Endothelial cell (in vitro differentiated cells): Measurements from ENCODE around the gene EPSTI1. TPM values are rescaled to one million over a fixed set of nuclear protein-coding genes. Genes with fewer than 3 reads are reported as not detected.

Experiments used
- DNase-seq: peaks from one replicate; pipeline ENCODE4 v3.0.0; 2021; ENCODE audit warnings: low spot score
- H3K27ac Mint-ChIP-seq: one replicate; pipeline ENCODE4 v1.8.0; 2021; ENCODE audit warnings: mixed read lengths, inconsistent platforms; ENCODE audit not compliant: unreplicated experiment
- H3K27me3 Mint-ChIP-seq: one replicate; pipeline ENCODE4 v1.8.0; 2021; ENCODE audit warnings: mild to moderate bottlenecking, moderate library complexity, mixed read lengths, inconsistent platforms; ENCODE audit not compliant: unreplicated experiment
- H3K36me3 Mint-ChIP-seq: one replicate; pipeline ENCODE4 v1.8.0; 2021; ENCODE audit warnings: mild to moderate bottlenecking, low read depth, mixed read lengths, inconsistent platforms; ENCODE audit not compliant: unreplicated experiment
- H3K4me1 Mint-ChIP-seq: one replicate; pipeline ENCODE4 v1.8.0; 2021; ENCODE audit warnings: mild to moderate bottlenecking, mixed read lengths, inconsistent platforms; ENCODE audit not compliant: unreplicated experiment
- H3K4me3 Mint-ChIP-seq: one replicate; pipeline ENCODE4 v1.8.0; 2021; ENCODE audit warnings: mild to moderate bottlenecking, mixed read lengths, inconsistent platforms; ENCODE audit not compliant: unreplicated experiment
- H3K9me3 Mint-ChIP-seq: one replicate; pipeline ENCODE4 v1.8.0; 2021; ENCODE audit warnings: mixed read lengths, inconsistent platforms; ENCODE audit not compliant: unreplicated experiment
- CTCF ChIP-seq: fragments of 200-600 bp; sonication (generic); IDR thresholded peaks from one replicate; pipeline ENCODE4 v1.5.0; 2021; ENCODE audit warnings: antibody characterized with exemption; ENCODE audit not compliant: unreplicated experiment
- total RNA-seq: library from RNA; stranded (reverse); fragmentation: NEBNext Ultra II Directional; extraction: Animal tissue kit (Norgen Biotek cat#: 25700); gene quantifications from one replicate; pipeline ENCODE4 v1.2.1, GENCODE V29; 2021; ENCODE audit not compliant: unreplicated experiment

The EPSTI1 gene
- total RNA-seq, 1 donor from 2014 or later = 0.77 TPM

- no peak overlapping the region for H3K27ac Mint-ChIP-seq
- no peaks in the 10 kb centered on the region for H3K9me3 Mint-ChIP-seq
- no peak for TF ChIP-seq CTCF
- peaks cover 7% of the 10 kb centered on the region for H3K36me3 Mint-ChIP-seq
- DNase-seq = no peak
- no peak overlapping the region for H3K4me3 Mint-ChIP-seq
- H3K4me1 Mint-ChIP-seq = no peaks in the 10 kb centered on the region
- H3K27me3 Mint-ChIP-seq = no peaks in the 10 kb centered on the region
Observed at GRCh38 chr13:43036351-43037250, 44.6 kb upstream of the EPSTI1 start.

DNA sequence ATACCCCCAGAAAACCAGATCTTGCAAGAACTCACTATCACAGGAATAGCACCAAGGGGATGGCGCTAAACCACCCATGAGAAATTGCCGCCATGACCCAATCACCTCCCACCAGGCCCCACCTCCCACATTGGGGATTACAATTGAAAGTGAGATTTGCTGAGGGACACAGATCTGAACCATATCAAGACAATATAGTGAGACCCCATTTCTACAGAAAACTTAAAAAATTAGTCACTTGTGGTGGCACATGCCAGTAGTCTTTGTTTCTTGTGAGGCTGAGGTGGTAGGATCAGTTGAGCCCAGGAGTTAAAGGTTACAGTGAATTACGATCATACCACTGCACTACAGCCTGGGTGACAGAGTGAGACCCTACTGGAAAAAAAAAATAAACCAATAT is 41.0 kb upstream of the EPSTI1 start:
- Mint-ChIP-seq H3K27me3 (no peaks in the 10 kb centered on the region), H3K4me3 (peak overlapping the region; percentile 42), H3K9me3 (no peaks in the 10 kb centered on the region), H3K36me3 (peaks cover 8% of the 10 kb centered on the region), H3K4me1 (no peaks in the 10 kb centered on the region), H3K27ac (no peak overlapping the region)
- no peak for TF ChIP-seq CTCF
- DNase-seq = no peak

GRCh38 chr13:43031881-43032280 is 39.8 kb upstream of the EPSTI1 start:
- no peak for DNase-seq
- Mint-ChIP-seq H3K4me1 (no peaks in the 10 kb centered on the region), H3K9me3 (no peaks in the 10 kb centered on the region), H3K27me3 (no peaks in the 10 kb centered on the region), H3K27ac (peak overlapping the region; percentile 24), H3K36me3 (peaks cover 8% of the 10 kb centered on the region), H3K4me3 (no peak overlapping the region)
- no peak for TF ChIP-seq CTCF

DNA sequence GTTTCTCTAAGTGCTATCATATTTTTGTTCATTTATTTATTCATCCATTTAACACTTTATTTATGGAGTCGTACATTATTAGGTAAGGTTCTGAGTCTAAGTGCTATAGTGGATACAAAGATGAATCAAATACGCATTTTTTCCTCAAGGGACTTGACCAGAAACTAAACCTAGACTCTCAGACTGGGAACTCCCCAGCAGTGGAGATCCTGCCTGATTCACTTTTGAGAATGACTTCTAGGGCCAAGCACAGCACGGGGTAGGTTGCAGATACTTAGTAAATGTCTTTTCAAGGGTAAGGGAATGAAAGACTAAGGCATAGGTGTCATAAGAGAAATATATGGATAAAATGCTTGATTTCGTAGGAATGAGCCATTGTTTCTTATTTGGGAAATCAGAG is 38.5 kb upstream of the EPSTI1 start:
- no peak for DNase-seq
- Mint-ChIP-seq H3K27ac (no peak overlapping the region), H3K27me3 (no peaks in the 10 kb centered on the region), H3K4me3 (no peak overlapping the region), H3K36me3 (peaks cover 8% of the 10 kb centered on the region), H3K9me3 (no peaks in the 10 kb centered on the region), H3K4me1 (no peaks in the 10 kb centered on the region)
- TF ChIP-seq CTCF = no peak

- H3K4me3 Mint-ChIP-seq = no peak overlapping the region
- TF ChIP-seq CTCF = no peak
Observed at GRCh38 chr13:43026262-43026661, 34.2 kb upstream of the EPSTI1 start.

More at GRCh38 chr13:43026262-43026661, 34.2 kb upstream of the EPSTI1 start:
- Mint-ChIP-seq H3K27me3 (peaks cover 2% of the 10 kb centered on the region), H3K4me1 (peaks cover 5% of the 10 kb centered on the region), H3K27ac (no peak overlapping the region), H3K36me3 (peaks cover 8% of the 10 kb centered on the region), H3K9me3 (no peaks in the 10 kb centered on the region)
- DNase-seq = no peak
